ENCODE data around the gene NDUFA11.

DNA sequence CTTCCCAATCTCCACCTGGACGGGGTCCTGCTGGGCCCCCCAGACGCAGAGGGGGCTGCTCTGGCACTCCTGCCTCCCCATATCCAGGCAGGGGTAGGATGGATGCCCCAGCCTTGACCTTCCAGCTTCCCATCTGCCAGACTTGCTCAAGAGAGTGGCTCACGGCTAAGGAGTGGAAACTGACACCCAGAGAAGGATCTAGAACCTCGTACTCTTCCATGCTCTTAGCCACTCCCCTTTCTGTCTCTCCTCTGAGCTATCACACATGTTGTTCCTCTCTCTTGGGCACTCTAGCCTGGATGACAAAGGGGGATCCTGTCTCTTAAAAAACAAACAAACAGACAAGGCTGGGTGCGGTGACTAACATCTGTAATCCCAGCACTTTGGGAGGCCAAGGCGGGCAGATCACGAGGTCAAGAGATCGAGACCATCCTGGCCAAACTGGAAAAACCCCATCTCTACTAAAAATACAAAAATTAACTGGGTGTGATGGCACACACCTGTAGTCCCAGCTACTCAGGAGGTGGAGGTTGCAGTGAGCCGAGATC, 21.1 kb downstream of the NDUFA11 start:
- TF ChIP-seq, protein P1, sequence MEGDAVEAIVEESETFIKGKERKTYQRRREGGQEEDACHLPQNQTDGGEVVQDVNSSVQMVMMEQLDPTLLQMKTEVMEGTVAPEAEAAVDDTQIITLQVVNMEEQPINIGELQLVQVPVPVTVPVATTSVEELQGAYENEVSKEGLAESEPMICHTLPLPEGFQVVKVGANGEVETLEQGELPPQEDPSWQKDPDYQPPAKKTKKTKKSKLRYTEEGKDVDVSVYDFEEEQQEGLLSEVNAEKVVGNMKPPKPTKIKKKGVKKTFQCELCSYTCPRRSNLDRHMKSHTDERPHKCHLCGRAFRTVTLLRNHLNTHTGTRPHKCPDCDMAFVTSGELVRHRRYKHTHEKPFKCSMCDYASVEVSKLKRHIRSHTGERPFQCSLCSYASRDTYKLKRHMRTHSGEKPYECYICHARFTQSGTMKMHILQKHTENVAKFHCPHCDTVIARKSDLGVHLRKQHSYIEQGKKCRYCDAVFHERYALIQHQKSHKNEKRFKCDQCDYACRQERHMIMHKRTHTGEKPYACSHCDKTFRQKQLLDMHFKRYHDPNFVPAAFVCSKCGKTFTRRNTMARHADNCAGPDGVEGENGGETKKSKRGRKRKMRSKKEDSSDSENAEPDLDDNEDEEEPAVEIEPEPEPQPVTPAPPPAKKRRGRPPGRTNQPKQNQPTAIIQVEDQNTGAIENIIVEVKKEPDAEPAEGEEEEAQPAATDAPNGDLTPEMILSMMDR (IDR thresholded peaks at IDR 0.05) = no peak
- TF ChIP-seq POLR2AphosphoS5 (IDR thresholded peaks at IDR 0.05) (no peak), POLR2A (IDR thresholded peaks at IDR 0.05) (no peak), EP300 (IDR thresholded peaks at IDR 0.05) (no peak)

Data from sigmoid colon (tissue), 4 donors.